GM11168 (cell line): ENCODE measurements around the gene SHROOM2.
"Not testable (repeated sequence)": the region's sequence is repeated elsewhere in the genome, so short reads cannot be mapped to it uniquely, and the experiment has no call there.

Source experiments
- in situ Hi-C: fragments of 300-500 bp; cut with MboI; formaldehyde crosslinking; loops from one replicate; pipeline ENCODE4 v1.12.0; 2022; ENCODE audit warnings: low sequenced_read_pairs; ENCODE audit not compliant: unreplicated experiment

The SHROOM2 gene

GRCh38 chrX:9829308-9830267, 43.4 kb downstream of the SHROOM2 start:
- in situ Hi-C loops, result no loop called here

- in situ Hi-C loops, result no loop called here
These were observed 46.6 kb downstream of the SHROOM2 start for GRCh38 chrX:9832811-9833210.

DNA sequence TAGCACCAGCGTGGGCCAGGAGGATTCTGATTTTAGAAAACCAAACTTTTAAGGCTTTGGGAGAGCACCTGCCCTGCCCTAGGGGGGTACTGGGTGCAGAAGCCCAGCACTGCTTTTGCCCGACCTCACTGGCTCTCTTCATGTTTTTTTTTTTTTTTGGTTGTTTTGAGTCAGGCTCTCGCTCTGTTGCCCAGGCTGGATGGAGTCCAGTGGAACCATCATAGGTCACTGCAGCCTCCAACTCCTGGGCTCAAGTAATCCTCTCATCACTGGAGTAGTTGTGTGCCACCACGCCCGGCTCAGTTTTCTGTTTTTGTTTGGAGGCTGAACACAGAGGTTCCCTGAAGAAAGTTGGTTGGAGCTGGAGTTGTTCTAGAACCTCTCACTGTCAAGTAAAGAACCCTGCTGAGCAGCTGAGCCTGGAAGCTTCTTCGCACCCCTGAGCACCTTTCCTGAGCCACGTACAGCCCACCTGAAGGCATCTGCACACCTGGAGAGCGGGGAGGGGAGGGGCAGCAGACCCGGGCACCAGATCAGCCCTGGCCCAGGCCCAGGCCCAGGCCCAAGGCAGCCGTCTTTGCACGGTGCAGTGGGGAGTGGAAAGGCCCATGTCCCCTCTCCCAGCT, 49.5 kb downstream of the SHROOM2 start:
- in situ Hi-C loops, result no loop called here

DNA sequence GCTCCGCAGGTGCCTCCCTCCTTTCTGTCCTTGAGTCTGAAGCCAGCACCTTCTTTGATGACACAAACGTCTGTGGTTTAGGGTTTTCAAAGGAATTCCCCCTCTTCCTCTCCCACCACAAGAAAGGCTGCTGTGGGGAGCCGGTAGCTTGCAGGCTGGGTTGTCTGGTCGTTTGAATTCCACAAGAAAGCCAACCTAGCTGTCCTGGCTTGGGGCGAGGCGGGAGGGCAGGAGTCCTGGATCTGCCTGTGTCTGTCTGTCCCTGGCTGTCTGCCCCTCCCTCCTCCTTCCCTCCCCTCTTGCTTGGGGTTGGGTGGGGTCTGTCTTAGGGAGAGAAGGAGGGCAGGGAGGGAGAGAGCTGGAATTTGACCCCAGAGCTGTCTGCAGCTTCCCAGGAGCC, 56.3 kb downstream of the SHROOM2 start:
- in situ Hi-C loops, result no loop called here

- in situ Hi-C loops, result no loop called here
These were observed 58.8 kb downstream of the SHROOM2 start for GRCh38 chrX:9844936-9845577.

DNA sequence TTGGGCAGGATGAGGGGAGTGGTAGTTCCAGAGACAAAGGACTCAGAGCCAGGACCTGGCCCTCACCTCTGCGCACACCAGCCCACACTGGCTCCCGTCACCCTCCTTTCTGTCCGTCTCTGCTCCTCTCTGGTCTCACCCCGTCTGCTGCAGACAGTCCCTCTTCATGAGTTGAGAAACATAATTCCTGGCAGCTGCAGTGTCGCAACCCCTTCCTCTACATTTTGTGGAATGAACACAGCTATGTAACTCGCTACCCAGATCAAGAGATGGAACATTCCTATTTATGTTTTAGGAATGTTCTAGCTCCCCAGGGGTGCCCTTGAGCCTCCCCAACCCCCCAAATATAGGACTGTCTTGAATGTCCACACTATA, 59.3 kb downstream of the SHROOM2 start:
- in situ Hi-C loops, result no loop called here

DNA sequence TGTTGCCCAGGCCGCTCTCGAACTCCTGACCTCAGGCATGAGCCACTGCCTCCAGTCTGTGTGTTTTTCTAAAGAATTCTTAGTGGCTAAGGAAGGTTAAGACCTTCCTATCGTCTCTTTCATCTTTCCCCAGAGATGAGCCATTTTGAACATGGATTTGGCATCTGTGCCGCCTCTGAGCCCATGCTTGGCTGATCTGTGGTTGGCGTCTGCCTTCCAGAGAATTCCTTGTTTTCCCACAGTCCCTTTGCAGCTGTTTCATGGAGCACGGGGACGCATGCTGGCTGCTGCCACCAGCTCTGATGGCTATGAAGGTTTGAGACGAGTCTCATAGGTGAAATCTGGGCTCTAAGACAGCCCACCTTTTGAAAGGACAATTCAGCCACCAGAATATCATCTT, 60.4 kb downstream of the SHROOM2 start:
- in situ Hi-C loops, result no loop called here

DNA sequence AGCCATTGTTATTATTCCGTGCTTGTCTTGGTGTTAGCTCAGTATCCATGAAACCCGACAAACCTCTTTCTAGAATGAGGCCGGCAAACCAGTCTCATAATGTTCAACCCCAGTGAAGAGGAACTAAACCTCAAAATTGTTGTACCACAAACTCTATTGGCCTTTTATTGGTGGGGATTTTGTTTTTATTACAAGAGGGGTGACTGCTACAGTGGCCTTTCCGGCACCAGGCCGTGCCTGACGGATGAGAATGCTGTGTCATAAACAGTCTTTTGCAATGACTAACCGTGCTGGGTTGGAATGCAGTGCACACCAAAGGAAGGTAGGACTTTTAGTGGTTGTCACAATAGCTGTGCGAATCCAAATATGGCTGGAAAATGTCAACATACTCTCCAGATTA, 60.8 kb downstream of the SHROOM2 start:
- in situ Hi-C loops, result no loop called here

GRCh38 chrX:9848718-9849479, 62.7 kb downstream of the SHROOM2 start:
- in situ Hi-C loops, result no loop called here

DNA sequence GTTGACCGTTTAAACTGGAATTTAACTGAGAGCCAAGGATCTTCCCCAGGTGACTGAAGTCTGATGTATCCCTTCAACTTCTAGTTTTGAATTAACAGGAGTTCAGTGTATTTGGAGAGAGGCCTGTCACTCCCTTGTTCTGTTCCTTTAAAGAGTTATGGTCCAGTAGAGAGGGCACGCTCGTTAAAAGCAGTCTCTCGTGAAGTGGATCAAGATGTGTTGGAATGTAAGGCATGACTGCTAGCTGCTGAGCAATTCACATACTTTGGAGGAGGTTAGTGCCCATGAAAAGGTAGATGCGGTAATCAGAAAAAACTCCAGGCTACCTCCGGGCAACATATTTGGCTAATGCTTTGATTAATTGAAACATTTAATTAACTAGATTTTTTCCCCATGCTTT, 65.7 kb downstream of the SHROOM2 start:
- in situ Hi-C loops, result no loop called here

DNA sequence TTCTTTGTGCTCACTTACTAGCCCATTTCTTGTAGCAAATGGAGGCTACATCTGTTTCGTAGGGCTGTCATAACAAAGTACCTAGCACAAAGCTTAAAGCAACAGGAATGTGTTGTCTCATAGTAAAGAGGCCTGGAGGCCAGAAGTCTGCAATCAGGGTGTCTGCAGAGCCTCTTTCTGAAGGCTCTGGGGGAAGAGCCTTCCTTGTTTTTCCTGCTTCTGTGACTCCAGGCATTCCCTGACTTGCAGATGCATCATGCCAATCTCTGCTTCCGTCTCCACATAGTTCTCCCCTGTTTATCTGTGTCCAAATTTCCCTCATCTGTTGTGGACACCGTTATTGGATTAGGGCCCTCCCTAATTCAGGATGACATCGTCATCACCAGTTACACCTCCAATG, 67.1 kb downstream of the SHROOM2 start:
- in situ Hi-C loops, result no loop called here

DNA sequence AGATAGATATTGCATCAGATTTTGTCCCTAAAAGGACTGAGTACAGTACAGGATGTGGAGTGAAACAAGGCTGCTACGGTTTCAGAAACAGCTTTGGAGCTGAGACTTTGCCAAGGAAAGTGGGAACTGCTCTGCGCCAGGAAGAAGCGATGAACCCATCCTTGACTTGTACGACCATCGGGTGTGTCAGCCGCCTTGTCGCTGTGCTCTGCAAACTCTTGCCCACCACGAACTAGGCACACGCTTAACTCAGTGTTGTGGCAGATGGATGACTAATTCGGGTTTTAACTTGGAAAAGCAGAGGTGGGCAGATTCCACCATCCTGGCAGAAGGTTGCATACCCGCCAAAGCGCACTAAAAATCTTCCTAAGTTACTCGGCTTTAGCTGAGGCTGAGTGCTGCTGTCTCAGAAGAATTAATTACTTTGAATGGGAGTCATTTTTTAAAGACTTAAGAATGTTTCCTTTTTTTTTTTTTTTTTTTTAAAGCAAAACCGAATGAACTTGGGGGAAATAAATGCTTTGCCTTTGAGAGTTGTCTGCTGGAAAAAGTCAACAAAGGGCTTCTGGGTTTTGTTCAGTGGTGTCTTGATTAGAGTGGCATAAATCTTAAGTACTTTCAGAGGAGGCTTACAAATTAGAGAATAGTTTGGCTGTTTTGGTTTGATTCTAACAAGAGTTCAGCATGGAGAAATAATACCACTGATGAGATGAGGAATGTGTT, 69.5 kb downstream of the SHROOM2 start:
- in situ Hi-C loops, result no loop called here

GRCh38 chrX:9856588-9856987, 70.4 kb downstream of the SHROOM2 start:
- in situ Hi-C loops, result no loop called here

DNA sequence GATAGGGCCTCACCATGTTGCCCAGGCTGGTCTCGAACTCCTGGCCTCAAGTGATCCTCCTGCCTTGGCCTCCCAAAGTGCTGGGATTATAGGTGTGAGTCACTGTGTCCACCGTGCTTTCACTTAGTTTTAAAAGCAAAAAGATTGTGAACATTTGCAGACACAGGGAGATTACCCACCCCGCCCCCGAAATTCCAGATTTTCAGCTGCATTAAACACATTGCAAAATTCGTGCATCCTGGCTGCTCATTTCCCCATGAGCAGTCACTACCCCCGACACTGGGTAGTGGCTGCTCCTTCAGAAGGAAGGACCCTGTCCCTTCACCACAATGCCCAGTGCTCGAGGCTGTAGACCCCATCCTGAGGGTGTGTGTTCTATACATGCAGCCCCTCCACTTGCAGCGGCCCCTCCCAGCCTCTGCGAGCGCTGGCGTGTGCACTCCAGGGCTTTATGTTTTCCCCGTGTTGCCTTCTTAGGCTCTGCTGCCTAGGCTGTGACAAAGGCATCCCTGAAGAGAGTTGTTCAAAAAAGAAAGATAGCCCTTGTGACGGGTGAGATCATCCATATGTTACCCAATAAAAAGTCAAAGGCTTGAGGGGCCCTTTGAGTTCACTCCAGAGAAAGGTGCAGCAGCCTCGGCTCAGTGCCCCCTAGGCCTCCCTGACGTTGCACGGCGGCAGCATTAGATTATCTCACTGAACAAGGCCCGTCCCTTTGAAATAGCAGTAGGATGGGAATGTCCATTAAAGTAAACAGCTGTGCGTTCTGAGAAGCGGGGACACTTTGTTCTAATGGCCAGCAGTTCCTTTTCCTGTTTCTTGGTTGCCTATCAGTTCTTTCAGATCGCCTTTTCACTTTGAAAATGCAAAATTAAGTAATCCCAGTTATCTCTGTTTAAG, 71.6 kb downstream of the SHROOM2 start:
- in situ Hi-C loops, result no loop called here

DNA sequence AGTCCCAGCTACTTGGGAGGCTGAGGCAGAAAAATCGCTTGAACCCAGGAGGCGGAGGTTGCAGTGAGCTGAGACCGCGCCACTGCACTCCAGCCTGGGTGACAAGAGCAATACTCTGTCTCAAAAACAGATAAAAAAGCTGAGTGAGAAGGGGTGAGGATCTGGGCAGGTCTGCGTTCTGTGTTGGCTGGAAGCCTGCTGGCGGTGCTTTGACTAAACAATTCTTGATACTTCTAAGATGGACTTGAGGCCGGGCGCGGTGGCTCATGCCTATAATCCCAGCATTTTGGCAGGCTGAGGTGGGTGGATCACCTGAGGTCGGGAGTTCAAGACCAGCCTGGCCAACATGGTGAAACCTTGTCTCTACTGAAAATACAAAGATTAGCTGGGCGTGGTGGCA, 72.5 kb downstream of the SHROOM2 start:
- in situ Hi-C loops, result not testable (repeated sequence)

DNA sequence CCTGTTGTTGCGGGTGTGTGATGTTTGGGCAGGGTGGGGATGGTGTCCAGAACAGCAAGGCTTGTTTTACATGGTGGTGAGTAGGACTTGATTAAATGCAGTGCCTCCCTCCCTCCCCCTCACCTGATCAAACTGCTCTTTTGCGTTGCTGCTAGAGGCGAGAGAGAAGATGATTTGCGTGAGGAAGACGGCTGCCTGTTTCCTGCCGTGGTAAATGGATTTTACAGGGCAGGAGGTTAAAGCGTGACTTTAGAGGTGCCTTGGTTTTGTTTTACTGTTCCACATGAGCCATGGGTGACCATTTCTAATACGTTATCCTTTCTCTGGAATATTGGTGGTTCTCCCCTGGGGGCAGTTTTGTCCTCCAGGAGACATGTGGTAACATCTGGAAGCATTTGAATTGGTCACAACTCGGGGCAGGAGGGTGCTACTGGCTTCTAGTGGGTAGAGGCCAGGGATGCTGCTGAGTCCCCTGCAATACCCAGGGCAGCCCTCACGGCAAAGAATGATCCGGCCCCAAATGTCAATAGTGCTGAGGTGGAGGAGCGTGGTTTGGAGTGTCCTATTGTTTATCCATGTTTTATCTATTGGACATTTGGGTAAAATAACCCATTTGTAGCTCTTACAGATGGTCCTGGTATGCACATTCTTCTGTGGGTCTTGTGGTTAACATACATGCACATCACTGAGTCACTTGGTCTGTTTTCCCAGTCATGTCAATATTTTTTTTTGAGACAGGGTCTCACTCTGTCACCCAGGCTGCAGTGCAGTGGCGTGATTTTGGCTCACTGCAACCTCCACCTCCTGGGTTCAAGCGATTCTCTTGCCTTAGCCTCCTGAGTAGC, 73.7 kb downstream of the SHROOM2 start:
- in situ Hi-C loops, result no loop called here

- in situ Hi-C loops, result no loop called here
These were observed 74.6 kb downstream of the SHROOM2 start for GRCh38 chrX:9860826-9861225.

DNA sequence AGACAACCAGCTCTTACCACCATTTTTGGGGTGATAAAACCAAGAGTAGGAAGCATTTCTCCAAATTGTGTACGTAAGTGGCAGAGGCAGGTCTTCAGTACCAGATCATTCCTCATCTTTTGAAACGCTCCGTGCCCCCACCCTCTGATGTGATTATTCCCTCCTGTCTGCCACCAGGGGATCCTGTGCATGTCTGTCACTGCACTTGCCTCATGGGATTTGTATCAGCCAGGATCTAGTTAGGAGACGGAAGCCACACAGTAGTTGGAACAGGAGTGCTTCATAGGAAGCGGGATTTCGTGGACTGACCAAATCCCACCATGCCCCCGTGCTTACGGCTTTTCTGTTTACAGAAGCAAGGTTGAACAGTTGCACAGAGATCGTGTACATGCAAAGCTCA, 75.5 kb downstream of the SHROOM2 start:
- in situ Hi-C loops, result no loop called here
